ENCODE measurements around the gene THOC5.
A peak's percentile ranks its signal among the peaks of the same experiment; 100 is the strongest.
"Not testable (repeated sequence)": the region's sequence is repeated elsewhere in the genome, so short reads cannot be mapped to it uniquely, and the experiment has no call there.

THOC5 gene
- 18.2 to 56.4 (median 37.1) reads per million in 18 experiments for total RNA-seq

GRCh38 chr22:29553351-29554224, at the start of gene THOC5:
THOC5 (minus strand) TSS chr22:29553757; CDS start chr22:29549147, 4,610 bp downstream.
- DNase-seq, result peak; percentile 93 to 95

DNA sequence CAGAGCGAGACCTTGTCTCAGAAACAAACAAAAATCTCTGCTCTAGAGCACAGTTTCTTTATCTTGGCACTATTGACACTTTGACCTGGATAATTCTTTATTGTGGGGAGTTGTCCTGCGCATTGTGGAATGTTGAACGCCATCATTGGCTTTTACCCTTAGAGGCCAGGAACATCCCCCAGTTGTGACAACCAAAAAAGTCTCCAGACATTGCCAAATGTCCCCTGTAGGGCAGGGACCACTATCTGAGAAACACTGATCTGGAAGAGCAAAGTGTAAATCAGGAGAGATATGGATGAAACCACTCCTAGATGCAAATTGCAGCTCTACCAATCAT, 45.1 kb upstream of the THOC5 start:
- no peak for DNase-seq

- DNase-seq, result not testable (repeated sequence)
Observed at GRCh38 chr22:29597871-29598683, 44.5 kb upstream of the THOC5 start.

DNA sequence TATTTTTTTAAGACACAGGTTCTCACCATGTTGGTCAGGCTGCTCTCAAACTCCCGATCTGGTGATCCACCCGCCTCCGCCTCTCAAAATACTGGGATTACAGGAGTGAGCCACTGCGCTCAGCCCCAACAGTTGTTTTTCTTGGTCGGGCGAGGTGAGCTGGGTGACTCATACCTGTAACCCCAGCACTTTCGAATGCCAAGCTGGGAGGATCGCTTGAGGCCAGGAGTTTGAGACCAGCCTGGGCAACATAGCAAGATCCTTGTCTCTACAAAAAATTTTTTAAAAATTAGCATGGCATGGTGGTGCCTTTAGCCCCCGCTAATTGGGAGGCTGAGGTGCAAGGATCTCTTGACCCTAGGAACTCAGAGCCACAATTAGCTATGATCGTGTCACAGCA, 42.9 kb upstream of the THOC5 start:
- no peak for DNase-seq

GRCh38 chr22:29594447-29594846, 40.9 kb upstream of the THOC5 start:
- not testable (repeated sequence) for DNase-seq

DNA sequence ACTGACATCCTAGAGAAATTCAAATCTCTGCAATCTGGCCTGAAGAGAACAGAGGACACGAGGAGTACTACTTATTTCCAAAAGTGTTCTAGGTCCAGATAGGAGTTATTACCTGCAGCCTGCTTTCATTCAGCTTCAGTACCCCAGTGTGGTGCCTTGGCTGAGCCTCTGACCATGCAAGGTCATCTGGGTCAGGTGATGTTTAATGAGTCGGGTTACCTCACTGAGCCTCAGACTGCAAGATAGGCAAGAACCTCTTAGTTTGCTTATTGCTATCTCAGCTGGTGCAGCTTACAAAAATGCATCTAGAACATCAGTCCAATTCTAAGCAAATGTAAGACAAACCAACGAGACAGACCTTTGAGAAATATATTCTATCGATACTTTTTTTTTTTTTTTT, 40.4 kb upstream of the THOC5 start:
- DNase-seq, result no peak

DNA sequence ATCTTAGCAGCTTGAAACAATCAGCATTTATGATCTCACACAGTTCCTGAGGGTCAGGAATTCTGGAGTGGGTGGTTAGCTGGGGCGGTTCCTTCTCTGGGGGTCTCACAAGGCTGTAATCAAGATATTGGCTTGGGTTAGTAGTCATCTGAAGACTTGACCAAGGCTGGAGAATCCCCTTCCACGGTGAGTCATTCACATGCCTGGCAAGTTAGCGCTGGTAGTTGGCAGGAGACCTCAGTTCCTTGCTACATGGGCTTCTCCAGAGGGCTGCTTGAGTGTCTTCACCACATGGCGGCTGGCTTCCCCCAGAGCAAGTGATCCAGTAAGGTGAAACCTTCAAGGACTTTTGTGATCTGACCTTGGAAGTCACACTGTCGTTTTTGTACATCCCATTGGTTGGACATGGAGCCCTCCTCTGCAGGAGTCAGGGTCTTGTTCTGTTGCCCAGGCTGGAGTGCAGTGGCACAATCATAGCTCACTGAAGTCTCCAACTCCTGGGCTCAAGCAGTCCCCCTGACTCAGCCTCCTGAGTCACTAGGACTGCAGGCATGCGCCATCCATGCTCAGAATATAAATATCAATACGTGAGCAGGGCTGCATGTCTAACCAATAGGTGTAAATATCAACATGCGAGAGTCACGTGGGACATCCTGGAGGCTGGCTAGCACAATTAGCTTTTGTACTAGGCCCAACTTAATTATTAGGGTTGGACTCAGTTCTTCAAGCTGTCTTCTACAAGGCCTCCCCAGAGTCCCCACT, 34.6 kb upstream of the THOC5 start:
- peak in 1 of 2 donors; percentile 29 for DNase-seq

DNA sequence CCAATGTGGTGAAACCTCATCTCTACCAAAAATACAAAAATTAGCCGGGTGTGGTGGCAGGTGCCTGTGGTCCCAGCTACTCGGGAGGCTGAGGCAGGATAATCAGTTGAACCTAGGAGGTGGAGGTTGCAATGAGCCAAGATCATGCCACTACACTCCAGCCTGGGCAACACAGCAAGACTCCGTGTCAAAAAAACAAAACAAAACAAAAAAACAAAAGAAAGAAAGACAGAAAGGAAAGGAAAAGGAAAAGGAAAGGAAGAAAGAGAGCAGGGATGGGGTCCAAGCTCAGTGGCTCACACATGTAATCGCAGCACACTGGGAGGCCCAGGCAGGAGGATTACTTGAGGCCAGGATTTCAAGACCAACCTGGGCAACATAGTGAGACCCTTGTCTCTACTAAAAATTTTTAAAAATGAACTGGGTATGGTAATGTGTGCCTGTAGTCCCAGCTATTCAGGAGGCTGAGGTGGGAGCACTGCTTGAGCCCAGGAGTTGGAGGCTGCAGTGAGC, 32.7 kb upstream of the THOC5 start:
- not testable (repeated sequence) for DNase-seq

- DNase-seq, result no peak
Observed at GRCh38 chr22:29584975-29585374, 31.4 kb upstream of the THOC5 start.

- no peak for DNase-seq
Observed at GRCh38 chr22:29581799-29582198, 28.2 kb upstream of the THOC5 start.

DNA sequence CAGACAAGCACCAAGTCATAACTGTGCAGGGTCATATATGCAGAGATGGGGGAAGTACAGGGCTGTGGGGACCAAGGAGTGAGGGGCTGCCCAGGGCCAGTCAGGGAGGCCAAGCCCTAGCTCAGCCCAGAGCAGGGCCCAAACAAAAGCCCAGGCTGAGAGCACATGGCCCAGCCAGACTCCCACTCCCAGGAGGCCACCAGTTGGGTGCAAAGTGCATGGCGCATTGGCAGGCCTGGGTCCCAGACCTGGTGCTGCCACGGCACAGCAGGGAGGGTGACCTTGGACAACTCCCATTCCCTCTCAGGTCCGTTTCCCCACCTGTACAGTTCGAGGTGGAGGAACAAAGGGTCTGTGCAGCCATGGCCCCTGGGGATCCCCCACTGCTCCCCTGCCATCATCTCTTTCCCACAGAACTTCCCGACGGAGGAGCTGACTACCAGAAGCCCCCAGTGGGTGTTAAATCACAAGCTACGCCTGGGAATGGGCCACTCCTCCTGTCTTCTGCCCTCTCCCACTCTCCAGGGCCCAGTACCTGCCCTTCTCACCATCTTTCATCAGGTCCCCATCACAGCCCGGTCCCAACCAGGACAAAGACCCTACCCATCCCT, 26.7 kb upstream of the THOC5 start:
- no peak for DNase-seq

DNA sequence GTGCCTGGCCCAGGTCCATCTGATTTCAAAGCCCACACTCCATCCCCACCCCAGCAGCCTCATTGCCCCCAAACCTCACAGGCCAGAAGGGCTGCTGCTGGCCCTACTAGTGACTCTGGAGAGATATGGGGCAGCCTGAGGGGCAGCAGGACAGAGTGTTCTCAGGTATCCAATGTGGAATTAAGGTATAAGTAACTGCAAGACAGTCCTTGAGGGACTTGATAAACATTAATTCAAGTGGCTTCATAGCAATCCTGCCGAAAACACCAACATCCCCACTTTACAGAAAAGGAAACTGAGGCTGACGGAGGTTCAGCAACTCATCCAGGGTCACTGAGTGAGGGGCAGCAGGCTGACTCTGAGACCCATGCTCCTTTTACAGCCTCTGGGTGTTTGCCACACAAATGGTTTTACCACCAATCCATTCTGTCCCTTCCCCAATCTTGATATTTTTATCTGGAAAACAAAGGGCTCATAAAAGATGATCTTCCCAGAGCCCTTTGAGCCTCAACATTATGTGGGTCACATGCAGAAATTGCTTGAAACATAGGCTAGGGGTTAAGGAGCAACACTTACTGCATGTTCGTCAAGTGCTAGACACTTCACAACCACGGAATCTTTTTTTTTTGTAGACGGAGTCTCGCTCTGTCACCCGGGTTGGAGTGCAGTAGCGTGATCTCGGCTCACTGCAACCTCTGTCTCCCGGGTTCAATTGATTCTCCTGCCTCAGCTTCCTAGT, 25.1 kb upstream of the THOC5 start:
- DNase-seq, result no peak

- DNase-seq, result no peak
Observed at GRCh38 chr22:29574762-29575450, 21.3 kb upstream of the THOC5 start.

- no peak for DNase-seq
Observed at GRCh38 chr22:29570912-29571549, 17.5 kb upstream of the THOC5 start.

- DNase-seq, result no peak
Observed at GRCh38 chr22:29570456-29570855, 16.9 kb upstream of the THOC5 start.

DNA sequence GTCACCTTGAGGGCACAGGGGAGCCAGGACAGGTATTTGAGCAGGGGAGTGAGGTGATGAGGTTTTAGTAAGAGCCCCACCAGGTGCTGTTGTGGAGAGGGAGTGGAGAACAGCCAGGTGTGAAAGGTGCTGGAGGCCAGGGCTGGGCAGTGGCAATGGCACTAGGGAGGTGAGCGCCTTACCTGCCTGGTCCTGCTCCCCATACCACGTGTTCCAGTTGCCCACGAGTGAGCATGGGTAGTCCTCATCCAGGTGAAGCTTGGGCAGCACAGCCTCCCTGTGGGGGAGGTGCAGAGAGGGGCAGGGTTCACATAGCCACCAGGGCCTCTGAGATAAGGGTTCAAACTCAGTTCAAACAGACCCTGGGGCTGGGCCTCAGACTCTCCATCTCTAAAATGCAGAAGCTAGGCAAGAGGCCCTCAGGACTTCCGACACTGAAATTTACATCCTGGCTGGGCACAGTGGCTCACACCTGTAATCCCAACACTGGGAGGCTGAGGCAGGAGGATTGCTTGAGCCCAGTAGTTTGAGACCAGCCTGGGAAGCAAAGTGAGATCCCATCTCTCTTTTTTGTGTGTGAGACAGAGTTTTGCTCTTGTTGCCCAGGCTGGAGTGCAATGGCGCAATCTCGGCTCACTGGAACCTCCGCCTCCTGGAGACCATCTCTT, 15.6 kb upstream of the THOC5 start:
- no peak for DNase-seq

DNA sequence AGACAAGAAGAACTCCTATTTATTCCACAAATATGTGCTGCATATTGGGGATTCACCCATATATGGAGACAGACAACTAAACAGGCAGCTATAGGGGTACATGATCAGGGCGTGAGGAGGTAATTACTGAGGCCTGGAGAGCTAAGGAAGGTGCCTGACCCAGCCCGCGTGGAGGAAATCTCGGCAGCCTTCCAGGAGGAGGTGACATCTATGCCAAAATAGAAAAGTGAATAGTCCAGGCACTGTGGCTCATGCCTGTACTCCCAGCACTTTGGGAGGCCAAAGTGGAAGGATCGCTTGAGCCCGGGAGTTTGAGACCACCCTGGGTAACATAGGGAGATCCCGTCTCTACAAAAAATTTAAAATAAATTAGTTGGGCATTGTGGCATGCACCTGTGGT, 13.8 kb upstream of the THOC5 start:
- DNase-seq, result no peak

DNA sequence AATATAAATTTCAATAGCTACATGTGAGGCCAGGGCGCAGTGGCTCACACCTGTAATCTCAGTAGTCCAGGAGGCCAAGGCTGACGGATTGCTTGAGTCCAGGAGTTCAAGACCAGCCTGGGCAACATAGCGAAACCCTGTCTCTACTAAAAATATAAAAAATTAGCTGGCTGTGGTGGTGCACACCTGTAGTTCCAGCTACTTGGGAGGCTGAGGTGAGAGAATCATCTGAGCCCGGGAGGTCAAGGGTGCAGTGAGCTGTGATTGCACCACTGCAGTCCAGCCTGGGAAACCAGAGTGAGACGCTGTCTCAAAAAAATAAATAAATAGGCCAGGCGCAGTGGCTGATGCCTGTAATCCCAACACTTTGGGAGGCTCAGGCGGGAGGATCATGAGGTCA, 13.0 kb upstream of the THOC5 start:
- DNase-seq, result not testable (repeated sequence)

- no peak for DNase-seq
Observed at GRCh38 chr22:29563652-29564460, 10.3 kb upstream of the THOC5 start.
